T-helper 22 cell (primary cell): ENCODE results near the gene C16orf78.
"Not testable (repeated sequence)": the region's sequence is repeated elsewhere in the genome, so short reads cannot be mapped to it uniquely, and the experiment has no call there.

ENCODE experiments used
- DNase-seq: peaks from one replicate; pipeline ENCODE4 v3.0.0-alpha.2; 2020; ENCODE audit warnings: low read depth

The C16orf78 gene

GRCh38 chr16:49350265-49351095 is 23.1 kb upstream of the C16orf78 start:
- DNase-seq: no peak

GRCh38 chr16:49351096-49351487 is 22.5 kb upstream of the C16orf78 start:
- no peak for DNase-seq

- DNase-seq: no peak
Observed at GRCh38 chr16:49352892-49353291, 20.7 kb upstream of the C16orf78 start.

GRCh38 chr16:49353680-49354079 is 19.9 kb upstream of the C16orf78 start:
- DNase-seq: no peak

GRCh38 chr16:49354101-49354500 is 19.5 kb upstream of the C16orf78 start:
- DNase-seq: no peak

GRCh38 chr16:49354991-49355390 is 18.6 kb upstream of the C16orf78 start:
- DNase-seq: no peak

- DNase-seq: no peak
Observed at GRCh38 chr16:49355933-49356665, 17.5 kb upstream of the C16orf78 start.

GRCh38 chr16:49356728-49357488 is 16.7 kb upstream of the C16orf78 start:
- DNase-seq: no peak

GRCh38 chr16:49359591-49359990 is 14.0 kb upstream of the C16orf78 start:
- no peak for DNase-seq

- not testable (repeated sequence) for DNase-seq
Observed at GRCh38 chr16:49361731-49362130, 11.9 kb upstream of the C16orf78 start.

GRCh38 chr16:49362230-49362629 is 11.4 kb upstream of the C16orf78 start:
- no peak for DNase-seq

GRCh38 chr16:49365711-49366509 is 7.7 kb upstream of the C16orf78 start:
- DNase-seq: no peak

- no peak for DNase-seq
Observed at GRCh38 chr16:49366669-49367068, 6.9 kb upstream of the C16orf78 start.

- no peak for DNase-seq
Observed at GRCh38 chr16:49369651-49370611, 3.7 kb upstream of the C16orf78 start.

GRCh38 chr16:49376206-49376605 is 2.6 kb downstream of the C16orf78 start:
- no peak for DNase-seq

GRCh38 chr16:49377196-49377755 is 3.7 kb downstream of the C16orf78 start:
- no peak for DNase-seq

- DNase-seq: no peak
Observed at GRCh38 chr16:49378238-49378637, 4.6 kb downstream of the C16orf78 start.

- DNase-seq: no peak
Observed at GRCh38 chr16:49378816-49379215, 5.2 kb downstream of the C16orf78 start.

- DNase-seq: no peak
Observed at GRCh38 chr16:49382916-49383315, 9.3 kb downstream of the C16orf78 start.

GRCh38 chr16:49395021-49395420 is 21.4 kb downstream of the C16orf78 start:
- DNase-seq: no peak
